Gastrocnemius medialis (tissue), 4 donors: ENCODE data around the gene TXNRD2. TPM values are rescaled to one million over a fixed set of nuclear protein-coding genes. Genes with fewer than 3 reads are reported as not detected.

ENCODE experiments used
- ATAC-seq, 2 donors: fragments of 150-250 bp; one replicate each; pipeline ENCODE4 v1.9.1; 2016
- DNase-seq, 2 donors: peaks; one replicate each; pipeline ENCODE4 v3.0.0-alpha.2; 2019
- H3K27ac ChIP-seq, 4 donors: fragments of 200-600 bp; sonication (generic); 1 replicate in 1 of 4; 2 replicates in 3 of 4; pipeline ENCODE4 v1.5.1; 2016 to 2018; ENCODE audit warnings: mild to moderate bottlenecking in 2 of 4, moderate library complexity in 1 of 4
- H3K27me3 ChIP-seq, 3 donors: fragments of 200-600 bp; sonication (generic) in 2 of 3; 1 replicate in 1 of 3; 2 replicates in 2 of 3; pipeline versions ENCODE4 v1.5.1 to v1.6.0; 2016 to 2019; ENCODE audit warnings: mild to moderate bottlenecking in 1 of 3, moderate library complexity in 1 of 3
- H3K36me3 ChIP-seq, 2 donors: fragments of 200-600 bp; sonication (generic) in 1 of 2; one replicate each; pipeline ENCODE4 v1.5.1; 2017 to 2018
- H3K4me1 ChIP-seq, 2 donors: fragments of 200-600 bp; sonication (generic) in 1 of 2; one replicate each; pipeline ENCODE4 v1.5.1; 2016 to 2017; ENCODE audit warnings: mild to moderate bottlenecking in 2 of 2
- H3K4me3 ChIP-seq, 4 donors: fragments of 200-600 bp; sonication (generic) in 3 of 4; 1 replicate in 1 of 4; 2 replicates in 3 of 4; pipeline ENCODE4 v1.5.1; 2016 to 2019; ENCODE audit warnings: mild to moderate bottlenecking in 2 of 4
- H3K9me3 ChIP-seq, 3 donors: fragments of 200-600 bp; sonication (generic) in 2 of 3; 1 replicate in 1 of 3; 2 replicates in 2 of 3; pipeline ENCODE4 v1.5.1; 2016 to 2019
- CTCF ChIP-seq, 5 experiments: fragments of 450-650 bp in 3 of 5; fragments of 200-600 bp in 2 of 5; sonication (generic) in 2 of 5; IDR thresholded peaks in 4 of 5; conservative IDR thresholded peaks in 1 of 5; 1 replicate in 4 of 5; 2 replicates in 1 of 5; pipeline ENCODE4 v1.5.1; 2016 to 2019; ENCODE audit warnings: antibody characterized with exemption in 5 of 5, mild to moderate bottlenecking in 3 of 5, moderate library complexity in 3 of 5
- POLR2A ChIP-seq, 2 donors: fragments of 450-650 bp; IDR thresholded peaks; one replicate each; pipeline ENCODE4 v1.6.1; 2017; ENCODE audit warnings: antibody characterized with exemption in 2 of 2, mild to moderate bottlenecking in 2 of 2, moderate library complexity in 2 of 2
- in situ Hi-C, 4 donors: fragments of 200-750 bp; cut with MboI; loops; one replicate each; pipeline versions ENCODE4 v1.15.0 to v1.8.0; 2017; ENCODE audit warnings: low sequenced_read_pairs in 4 of 4
- intact Hi-C: fragments of 100-400 bp; cut with DNase I; formaldehyde crosslinking; loops from one replicate; pipeline ENCODE4 v1.15.1; 2023; ENCODE audit warnings: low total_unique reads
- total RNA-seq, 4 donors: library from RNA; depleted of rRNA; stranded (reverse); fragments of >200 nt; gene quantifications; one replicate each; pipeline versions ENCODE4 v1.1.0 to v1.2.3, GENCODE V29; 2016

TXNRD2 gene
- total RNA-seq, 4 donors from 2014 or later = 9.0 to 18.0 (median 14.4) TPM

- DNase-seq (no peak), ATAC-seq (peak in 1 of 2 donors; percentile 10)
- intact Hi-C loops (loop anchor here (5.0 kb wide), 1 partner anchor 134 kb away; the partner anchor contains the start of genes RANBP1 and TRMT2A), in situ Hi-C loops (no loop called here)
- TF ChIP-seq POLR2A (IDR thresholded peaks at IDR 0.05) (no peak), CTCF (IDR thresholded peaks at IDR 0.05 in 4 of 5, conservative IDR thresholded peaks at IDR 0.05 in 1 of 5) (no peak)
- no peaks in the 10 kb centered on the region for H3K27me3 ChIP-seq
- peak overlapping the region in 1 of 4 donors; percentile 32 for H3K4me3 ChIP-seq
- H3K4me1 ChIP-seq = peaks cover 45 to 49% of the 10 kb centered on the region in 2 donors
- peaks cover 0 to 9% of the 10 kb centered on the region in 2 donors for H3K36me3 ChIP-seq
- no peaks in the 10 kb centered on the region for H3K9me3 ChIP-seq
- H3K27ac ChIP-seq = peak overlapping the region; percentile 92 to 100 (median 96)
Measured at GRCh38 chr22:19983741-19984140, 42.1 kb upstream of the TXNRD2 start.

- peaks cover 0 to 12% of the 10 kb centered on the region in 2 donors for H3K36me3 ChIP-seq
- in situ Hi-C loops (no loop called here), intact Hi-C loops (loop anchor here (5.0 kb wide), 1 partner anchor 134 kb away; the partner anchor contains the start of genes RANBP1 and TRMT2A)
- ATAC-seq = peak; percentile 24 to 51
- no peak overlapping the region for H3K4me3 ChIP-seq
- TF ChIP-seq POLR2A (IDR thresholded peaks at IDR 0.05) (peak; percentile 35 to 38), CTCF (IDR thresholded peaks at IDR 0.05 in 4 of 5, conservative IDR thresholded peaks at IDR 0.05 in 1 of 5) (no peak)
- no peaks in the 10 kb centered on the region for H3K9me3 ChIP-seq
- peak overlapping the region; percentile 92 to 100 (median 96) for H3K27ac ChIP-seq
- H3K4me1 ChIP-seq = peaks cover 45 to 49% of the 10 kb centered on the region in 2 donors
- H3K27me3 ChIP-seq = no peaks in the 10 kb centered on the region
- peak; percentile 66 to 94 for DNase-seq
Measured at GRCh38 chr22:19982991-19983578, 41.5 kb upstream of the TXNRD2 start.

- ATAC-seq = no peak
- Histone ChIP-seq H3K9me3 (no peaks in the 10 kb centered on the region), H3K36me3 (peaks cover 0 to 12% of the 10 kb centered on the region in 2 donors), H3K27me3 (no peaks in the 10 kb centered on the region), H3K4me3 (no peak overlapping the region), H3K27ac (peak overlapping the region; percentile 92 to 100 (median 96)), H3K4me1 (peaks cover 45 to 47% of the 10 kb centered on the region in 2 donors)
- TF ChIP-seq POLR2A (IDR thresholded peaks at IDR 0.05) = no peak
- TF ChIP-seq CTCF (IDR thresholded peaks at IDR 0.05 in 4 of 5, conservative IDR thresholded peaks at IDR 0.05 in 1 of 5) = no peak
- in situ Hi-C loops (no loop called here), intact Hi-C loops (loop anchor here (1.0 to 5.0 kb wide), 2 partner anchors 21 to 135 kb away; partner anchors contain the start of genes RANBP1 and TRMT2A)
- no peak for DNase-seq
Measured at GRCh38 chr22:19981961-19982920, 40.6 kb upstream of the TXNRD2 start.

GRCh38 chr22:19981171-19981960 lies 39.7 kb upstream of the TXNRD2 start:
- Histone ChIP-seq H3K9me3 (no peaks in the 10 kb centered on the region), H3K36me3 (peaks cover 0 to 12% of the 10 kb centered on the region in 2 donors), H3K27ac (peak overlapping the region in 3 of 4 donors; percentile 92 to 100 (median 96)), H3K4me1 (peaks cover 44% of the 10 kb centered on the region in 2 donors), H3K4me3 (no peak overlapping the region), H3K27me3 (no peaks in the 10 kb centered on the region)
- in situ Hi-C loops = no loop called here
- DNase-seq (no peak), ATAC-seq (no peak)
- intact Hi-C loops = loop anchor here (1.0 to 5.0 kb wide), 2 partner anchors 20 to 136 kb away; partner anchors contain the start of genes RANBP1 and TRMT2A
- TF ChIP-seq CTCF (IDR thresholded peaks at IDR 0.05 in 4 of 5, conservative IDR thresholded peaks at IDR 0.05 in 1 of 5) (no peak), POLR2A (IDR thresholded peaks at IDR 0.05) (no peak)
